GM19328 (cell line): ENCODE data around the gene SBNO2.
A peak's percentile ranks its signal among the peaks of the same experiment; 100 is the strongest.

Source experiments
- ATAC-seq: cut with Tn5 transposase; IDR thresholded peaks from one replicate; pipeline ENCODE4 v1.9.1; 2021; ENCODE audit warnings: mild to moderate bottlenecking, moderate library complexity; ENCODE audit not compliant: unreplicated experiment

Gene SBNO2

GRCh38 chr19:1106841-1107660 is 67.0 kb downstream of the SBNO2 start:
- ATAC-seq, result no peak

GRCh38 chr19:1105873-1106840 is 67.9 kb downstream of the SBNO2 start:
- ATAC-seq, result no peak

- ATAC-seq, result no peak
Measured at GRCh38 chr19:1105008-1105872, 68.8 kb downstream of the SBNO2 start.

- peak; percentile 22 for ATAC-seq
Measured at GRCh38 chr19:1104311-1105007, 69.6 kb downstream of the SBNO2 start.

- ATAC-seq, result peak; percentile 68
Measured at GRCh38 chr19:1103708-1104310, 70.3 kb downstream of the SBNO2 start, which contains the start of gene GPX4. Gene GPX4, plus strand, starts transcription at chr19:1103994. Its CDS starts 50 bp downstream, at chr19:1104044.

GRCh38 chr19:1103132-1103707 is 70.8 kb downstream of the SBNO2 start:
- ATAC-seq, result no peak

- ATAC-seq, result no peak
Measured at GRCh38 chr19:1102407-1103131, 71.5 kb downstream of the SBNO2 start.

GRCh38 chr19:1101337-1101698 is 72.8 kb downstream of the SBNO2 start:
- no peak for ATAC-seq

GRCh38 chr19:1098177-1099051 is 75.7 kb downstream of the SBNO2 start:
- ATAC-seq, result no peak

GRCh38 chr19:1097810-1098176 is 76.3 kb downstream of the SBNO2 start:
- ATAC-seq, result no peak

GRCh38 chr19:1094978-1095701 is 78.9 kb downstream of the SBNO2 start, which contains the start of gene POLR2E:
Gene POLR2E, minus strand, starts transcription at chr19:1095375. Its CDS starts 60 bp downstream, at chr19:1095315.
- peak; percentile 77 for ATAC-seq

- ATAC-seq, result no peak
Measured at GRCh38 chr19:1094655-1094977, 79.5 kb downstream of the SBNO2 start.

- no peak for ATAC-seq
Measured at GRCh38 chr19:1093811-1094553, 80.1 kb downstream of the SBNO2 start.

GRCh38 chr19:1093330-1093729 is 80.7 kb downstream of the SBNO2 start:
- no peak for ATAC-seq

GRCh38 chr19:1091544-1092175 is 82.4 kb downstream of the SBNO2 start:
- ATAC-seq, result no peak
